SK-N-SH (cell line): ENCODE results near the gene MTA2. TPM values are rescaled to one million over a fixed set of nuclear protein-coding genes. Genes with fewer than 3 reads are reported as not detected.
A peak's percentile ranks its signal among the peaks of the same experiment; 100 is the strongest.

Experiments
- CTCF ChIA-PET: fragments of 300-600, 350-600 bp; formaldehyde crosslinking; extraction: SDS; loops from one replicate; lab custom pipeline; 2021; lab: Yijun Ruan, JAX
- POLR2A ChIA-PET: fragments of 350-600 bp; sonication (Branson Sonifier 250); formaldehyde crosslinking; extraction: SDS; loops from one replicate; lab custom pipeline; 2020; ENCODE audit warnings: antibody characterized with exemption, inconsistent platforms; lab: Yijun Ruan, JAX
- DNase-seq: peaks from one replicate; pipeline ENCODE4 v3.0.0; 2012
- H2AFZ ChIP-seq: fragments of 200-600 bp; sonication (generic); 2 replicates; pipeline ENCODE4 v1.8.1; 2016; ENCODE audit warnings: antibody characterized with exemption, mild to moderate bottlenecking, low read depth
- H3F3A ChIP-seq: fragments of 200-600 bp; sonication (generic); replicated peaks from 2 replicates; pipeline ENCODE3; 2016; ENCODE audit warnings: antibody characterized with exemption, mild to moderate bottlenecking; ENCODE audit not compliant: insufficient read depth
- H3K27ac ChIP-seq, 2 experiments: fragments of 200-500 bp in 1 of 2; fragments of 200-600 bp in 1 of 2; sonication (Bioruptor generic) in 1 of 2; sonication (generic), shearing (Covaris generic) in 1 of 2; 2 replicates each; pipeline versions ENCODE4 v1.5.1 to v1.6.1; 2014 to 2016; ENCODE audit warnings: low read depth in 2 of 2, inconsistent platforms in 1 of 2, low read length in 1 of 2, mild to moderate bottlenecking in 1 of 2, mixed read lengths in 1 of 2
- H3K27me3 ChIP-seq: fragments of 200-600 bp; sonication (generic), shearing (Covaris generic); 2 replicates; pipeline ENCODE4 v1.6.1; 2016; ENCODE audit warnings: mixed run types; ENCODE audit not compliant: insufficient read depth
- H3K36me3 ChIP-seq, 2 experiments: fragments of 200-500 bp in 1 of 2; fragments of 200-600 bp in 1 of 2; sonication (Bioruptor generic) in 1 of 2; sonication (generic) in 1 of 2; replicated peaks in 1 of 2; 2 replicates each; pipeline versions ENCODE3 to v1.5.1; 2014 to 2016; ENCODE audit warnings: low read length in 1 of 2, mild to moderate bottlenecking in 1 of 2; ENCODE audit not compliant: insufficient read depth in 2 of 2, control insufficient read depth in 1 of 2
- H3K4me1 ChIP-seq, 2 experiments: fragments of 200-500 bp in 1 of 2; fragments of 200-600 bp in 1 of 2; sonication (Bioruptor generic) in 1 of 2; sonication (generic), shearing (Covaris generic) in 1 of 2; 2 replicates each; pipeline versions ENCODE4 v1.5.1 to v1.6.1; 2014 to 2016; ENCODE audit warnings: low read depth in 1 of 2, low read length in 1 of 2, mixed run types in 1 of 2; ENCODE audit not compliant: insufficient read depth in 2 of 2, control insufficient read depth in 1 of 2
- H3K4me2 ChIP-seq: fragments of 200-600 bp; sonication (generic), shearing (Covaris generic); 2 replicates; pipeline ENCODE4 v1.6.1; 2017; ENCODE audit warnings: mixed run types
- H3K4me3 ChIP-seq, 2 experiments: fragments of 200-500 bp in 1 of 2; fragments of 200-600 bp in 1 of 2; sonication (Bioruptor generic) in 1 of 2; sonication (generic), shearing (Covaris generic) in 1 of 2; 2 replicates each; pipeline versions ENCODE4 v1.5.1 to v1.8.1; 2014 to 2016; ENCODE audit warnings: low read depth in 2 of 2, inconsistent platforms in 1 of 2, low read length in 1 of 2, mild to moderate bottlenecking in 1 of 2, mixed read lengths in 1 of 2, moderate library complexity in 1 of 2
- H3K79me2 ChIP-seq: fragments of 200-600 bp; sonication (generic); 2 replicates; pipeline ENCODE4 v1.8.1; 2017; ENCODE audit warnings: mild to moderate bottlenecking; ENCODE audit not compliant: insufficient read depth
- H3K9ac ChIP-seq: fragments of 200-600 bp; sonication (generic); 2 replicates; pipeline ENCODE4 v1.6.1; 2017; ENCODE audit warnings: mixed run types
- H3K9me2 ChIP-seq: fragments of 200-600 bp; sonication (generic); 2 replicates; pipeline ENCODE4 v1.6.1; 2017; ENCODE audit warnings: mixed run types
- H3K9me3 ChIP-seq: fragments of 200-600 bp; sonication (generic); 2 replicates; pipeline ENCODE4 v1.6.1; 2017; ENCODE audit warnings: mixed run types, mild to moderate bottlenecking, moderate library complexity
- H4K20me1 ChIP-seq: fragments of 200-600 bp; sonication (generic); 2 replicates; pipeline ENCODE4 v1.6.1; 2017; ENCODE audit warnings: mild to moderate bottlenecking, mixed run types; ENCODE audit not compliant: insufficient read depth
- ELF1 ChIP-seq: IDR thresholded peaks from 2 replicates; pipeline ENCODE4 v1.4.0; 2012
- EZH2phosphoT487 ChIP-seq: fragments of 200-600 bp; sonication (generic); IDR thresholded peaks from 2 replicates; pipeline ENCODE4 v1.6.1; 2017; ENCODE audit warnings: low read depth, mixed run types, mild to moderate bottlenecking, antibody characterized with exemption, moderate library complexity, borderline replicate concordance
- FOSL2 ChIP-seq: IDR thresholded peaks from 2 replicates; pipeline ENCODE4 v1.4.0; 2012; ENCODE audit warnings: low read depth, mild to moderate bottlenecking, moderate library complexity, borderline replicate concordance
- FOXJ3 ChIP-seq: sonication (generic); formaldehyde crosslinking; IDR thresholded peaks from 2 replicates; pipeline ENCODE4 v1.5.1; 2020; ENCODE audit warnings: mild to moderate bottlenecking, missing genetic modification reagents
- FOXM1 ChIP-seq: IDR thresholded peaks from 2 replicates; pipeline ENCODE4 v1.4.0; 2012; ENCODE audit warnings: low read depth, mild to moderate bottlenecking
- GATA2 ChIP-seq: sonication (generic); formaldehyde crosslinking; IDR thresholded peaks from 2 replicates; pipeline ENCODE4 v1.5.0; 2020; ENCODE audit warnings: mild to moderate bottlenecking, missing genetic modification reagents
- JUND ChIP-seq: IDR thresholded peaks from 2 replicates; pipeline ENCODE4 v1.4.0; 2012
- MEF2A ChIP-seq: IDR thresholded peaks from 2 replicates; pipeline ENCODE4 v1.4.0; 2012; ENCODE audit warnings: low read depth, borderline replicate concordance
- MXI1 ChIP-seq: IDR thresholded peaks from 2 replicates; pipeline ENCODE4 v1.6.1; 2012; ENCODE audit warnings: mild to moderate bottlenecking, low read depth, low read length, improper control_type of control experiment
- NFIC ChIP-seq: IDR thresholded peaks from 2 replicates; pipeline ENCODE4 v1.4.0; 2012; ENCODE audit warnings: borderline replicate concordance
- NRF1 ChIP-seq: IDR thresholded peaks from 2 replicates; pipeline ENCODE4 v1.6.1; 2012; ENCODE audit warnings: low read depth, mild to moderate bottlenecking, low read length
- RAD21 ChIP-seq: IDR thresholded peaks from 2 replicates; pipeline ENCODE4 v1.6.1; 2012; ENCODE audit warnings: mild to moderate bottlenecking, low read length
- RCOR1 ChIP-seq: fragments of 150-350 bp; IDR thresholded peaks from 2 replicates; pipeline ENCODE4 v1.6.1; 2017; ENCODE audit warnings: antibody characterized with exemption, low read length
- RFX5 ChIP-seq: IDR thresholded peaks from 2 replicates; pipeline ENCODE4 v1.6.1; 2012; ENCODE audit warnings: mild to moderate bottlenecking, improper control_type of control experiment, low read length
- TAF1 ChIP-seq: IDR thresholded peaks from 2 replicates; pipeline ENCODE4 v1.6.1; 2012; ENCODE audit warnings: low read depth, mild to moderate bottlenecking, low read length, moderate library complexity, borderline replicate concordance
- TCF12 ChIP-seq: IDR thresholded peaks from 2 replicates; pipeline ENCODE4 v1.4.0; 2012
- TEAD4 ChIP-seq: IDR thresholded peaks from 2 replicates; pipeline ENCODE4 v1.4.0; 2012; ENCODE audit warnings: mild to moderate bottlenecking, borderline replicate concordance; ENCODE audit not compliant: insufficient read depth
- YY1 ChIP-seq: IDR thresholded peaks from 2 replicates; pipeline ENCODE4 v1.4.0; 2012; ENCODE audit warnings: low read depth, mild to moderate bottlenecking
- WGBS: methylation state at CpG from one replicate; pipeline ENCODE4 v1.1.6; 2017; ENCODE audit warnings: low lambda C conversion rate; 5-methylcytosine and 5-hydroxymethylcytosine counted together
- polyA plus RNA-seq, 3 experiments: library from polyadenylated mRNA; depleted of rRNA; stranded (reverse); fragments of >200 nt; gene quantifications; 2 replicates each; pipeline ENCODE4 v1.2.3, GENCODE V29; 2012
- TF ChIP-seq, protein P1 (sequence below): fragments of 150-350 bp; IDR thresholded peaks from 2 replicates; pipeline ENCODE4 v1.6.1; 2016; ENCODE audit warnings: mild to moderate bottlenecking, low read depth, low read length
- TF ChIP-seq, protein P2 (sequence below): fragments of 150-350 bp; IDR thresholded peaks from 2 replicates; pipeline ENCODE4 v1.6.1; 2017; ENCODE audit warnings: antibody characterized with exemption, low read length, low read depth, borderline replicate concordance
- TF ChIP-seq, protein P3 (sequence below): IDR thresholded peaks from 2 replicates; pipeline ENCODE4 v1.4.0; 2012; ENCODE audit warnings: low read depth

MTA2 gene
- polyA plus RNA-seq, 1 of the 3 experiments (the other 2 are of a cell fraction), result 18.4 TPM

DNA sequence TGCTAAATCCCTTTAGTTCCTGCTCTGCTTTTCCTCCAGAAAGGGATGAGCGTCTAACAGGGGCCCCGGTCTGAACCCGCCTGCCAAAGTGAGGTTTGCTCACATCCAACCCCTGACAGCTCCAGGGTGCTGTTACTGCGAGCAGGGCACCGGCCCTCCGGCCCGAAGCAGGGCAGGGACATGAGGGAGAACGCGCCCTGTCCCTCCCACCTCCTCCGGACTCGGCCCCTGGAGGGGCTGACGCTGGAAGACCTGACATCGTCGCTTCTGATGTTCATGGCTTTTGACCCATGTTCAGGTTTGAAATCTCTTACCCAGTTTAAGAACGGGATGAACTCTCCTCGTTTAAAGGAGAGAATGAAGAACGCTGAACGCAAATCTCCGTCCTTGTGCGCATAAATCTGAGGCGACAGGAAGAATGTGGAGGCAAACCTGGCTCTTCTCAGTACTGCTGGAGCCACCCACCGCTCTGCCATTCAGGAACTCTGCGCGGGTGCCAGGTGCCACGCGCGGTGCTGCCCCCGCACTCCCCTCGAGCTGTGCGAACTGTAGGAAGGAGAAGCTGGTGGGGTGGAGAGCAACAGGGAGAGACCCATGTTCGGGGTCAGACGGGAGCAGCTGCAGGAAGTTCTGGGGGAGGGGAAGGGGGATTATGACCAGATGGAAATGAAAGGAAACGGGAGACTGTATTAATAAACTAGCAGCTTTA is 27.1 kb downstream of the MTA2 start:
- Histone ChIP-seq H2AFZ (peak overlapping the region; percentile 61), H3K4me1 (peaks cover 19 to 28% of the 10 kb centered on the region in 2 experiments; a peak in 3 of 4 replicates), H3K27me3 (no peaks in the 10 kb centered on the region)
- no peak for TF ChIP-seq GATA2
- TF ChIP-seq, all 33 proteins: peak for 0
- Histone ChIP-seq H3K9ac (peak overlapping the region; percentile 82), H3K4me2 (peak overlapping the region; percentile 80), H3K9me2 (no peaks in the 10 kb centered on the region), H3K9me3 (no peaks in the 10 kb centered on the region), H3K79me2 (peaks cover 60% of the 10 kb centered on the region), H3K27ac (peak overlapping the region; percentile 83 to 87), H3K4me3 (peak overlapping the region; percentile 52 to 63), H4K20me1 (peaks cover 27% of the 10 kb centered on the region), H3F3A (peaks cover 13% of the 10 kb centered on the region), H3K36me3 (peaks cover 34 to 57% of the 10 kb centered on the region in 2 experiments)
- CTCF ChIA-PET, result interaction anchor here (0.7 to 3.2 kb wide), 7 partner anchors 13 to 180 kb away, joined by 3 to 14 read pairs (median 3); partner anchors contain the start of gene TUT1
- peak; percentile 67 for DNase-seq
- 38% methylated on average over 25 of the region's 33 CpGs for WGBS
- POLR2A ChIA-PET, result interaction anchor here (0.6 to 2.0 kb wide), 25 partner anchors 9 to 759 kb away, joined by 3 to 47 read pairs (median 4); partner anchors contain the start of genes AHNAK, B3GAT3, C11orf98 and CSKMT

DNA sequence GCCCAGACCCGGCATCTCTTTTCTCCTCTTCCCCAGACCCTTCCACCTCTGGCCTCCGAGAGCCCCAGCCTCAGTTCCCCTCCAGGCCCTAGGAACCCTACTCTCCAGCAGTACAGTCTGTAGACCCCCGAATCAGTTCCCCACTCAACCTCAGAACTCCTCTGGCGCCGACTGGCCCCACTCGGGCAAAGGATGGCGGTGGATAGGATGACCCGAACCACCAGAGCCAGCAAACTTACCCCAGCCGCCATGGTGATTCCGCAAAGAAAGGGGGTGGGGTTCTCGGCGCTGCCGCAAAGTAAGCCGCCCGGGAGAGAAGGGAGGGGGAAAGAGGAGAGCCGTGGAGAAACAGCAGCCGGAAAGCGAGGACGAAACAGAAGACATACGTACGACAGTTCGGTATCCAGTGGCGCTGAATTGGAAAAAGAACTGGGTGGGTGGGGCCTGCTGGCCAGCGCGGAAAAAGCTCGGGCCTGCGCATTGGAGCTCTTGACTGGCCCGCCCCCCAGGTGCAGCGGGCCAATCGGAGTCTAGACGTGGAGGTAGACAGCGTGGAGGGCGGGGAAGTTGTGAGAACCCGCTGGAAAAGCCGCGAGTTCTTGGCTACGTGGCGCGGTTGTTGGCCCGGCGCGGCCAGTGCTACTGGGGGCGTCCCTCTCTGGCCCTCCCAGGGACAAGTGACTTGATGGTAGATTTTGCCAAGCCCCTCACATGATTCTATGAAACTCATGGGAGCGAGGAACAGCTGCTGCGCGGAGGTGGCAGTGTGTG is 27.9 kb downstream of the MTA2 start, which contains the start of gene EEF1G:
Gene EEF1G, minus strand, starts transcription at position 300 of the 771 bp plus-strand sequence. Its CDS starts 49 bp downstream, at position 251.
- H3K9me2 ChIP-seq, result no peaks in the 10 kb centered on the region
- under 1% methylated on average over 40 of the region's 46 CpGs for WGBS
- TF ChIP-seq NFIC (no peak; the same call in 1 of the 2 replicates), FOXJ3 (no peak), MXI1 (peak; percentile 64), TEAD4 (no peak), FOXM1 (no peak), TAF1 (peak; percentile 100), JUND (0 out of 2 replicates have a peak, but pooled peaks have one; percentile 4), EZH2phosphoT487 (no peak), NRF1 (peak; percentile 96), RAD21 (no peak), RCOR1 (no peak), GATA2 (no peak), ELF1 (no peak; the same call in 1 of the 2 replicates), YY1 (peak; percentile 91), TCF12 (peak; percentile 31; the same call in 1 of the 2 replicates), RFX5 (no peak), MEF2A (no peak), FOSL2 (no peak)
- TF ChIP-seq, protein P1, sequence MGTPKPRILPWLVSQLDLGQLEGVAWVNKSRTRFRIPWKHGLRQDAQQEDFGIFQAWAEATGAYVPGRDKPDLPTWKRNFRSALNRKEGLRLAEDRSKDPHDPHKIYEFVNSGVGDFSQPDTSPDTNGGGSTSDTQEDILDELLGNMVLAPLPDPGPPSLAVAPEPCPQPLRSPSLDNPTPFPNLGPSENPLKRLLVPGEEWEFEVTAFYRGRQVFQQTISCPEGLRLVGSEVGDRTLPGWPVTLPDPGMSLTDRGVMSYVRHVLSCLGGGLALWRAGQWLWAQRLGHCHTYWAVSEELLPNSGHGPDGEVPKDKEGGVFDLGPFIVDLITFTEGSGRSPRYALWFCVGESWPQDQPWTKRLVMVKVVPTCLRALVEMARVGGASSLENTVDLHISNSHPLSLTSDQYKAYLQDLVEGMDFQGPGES, result no peak
- TF ChIP-seq, protein P2, sequence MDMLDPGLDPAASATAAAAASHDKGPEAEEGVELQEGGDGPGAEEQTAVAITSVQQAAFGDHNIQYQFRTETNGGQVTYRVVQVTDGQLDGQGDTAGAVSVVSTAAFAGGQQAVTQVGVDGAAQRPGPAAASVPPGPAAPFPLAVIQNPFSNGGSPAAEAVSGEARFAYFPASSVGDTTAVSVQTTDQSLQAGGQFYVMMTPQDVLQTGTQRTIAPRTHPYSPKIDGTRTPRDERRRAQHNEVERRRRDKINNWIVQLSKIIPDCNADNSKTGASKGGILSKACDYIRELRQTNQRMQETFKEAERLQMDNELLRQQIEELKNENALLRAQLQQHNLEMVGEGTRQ, result no peak
- TF ChIP-seq, protein P3, sequence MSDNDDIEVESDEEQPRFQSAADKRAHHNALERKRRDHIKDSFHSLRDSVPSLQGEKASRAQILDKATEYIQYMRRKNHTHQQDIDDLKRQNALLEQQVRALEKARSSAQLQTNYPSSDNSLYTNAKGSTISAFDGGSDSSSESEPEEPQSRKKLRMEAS, result peak; percentile 21; the same call in 1 of the 2 replicates

More for the DNA sequence above, 27.9 kb downstream of the MTA2 start, which contains the start of gene EEF1G:
- H2AFZ ChIP-seq, result peak within 1 kb of the TSS; percentile 61
- H3K36me3 ChIP-seq, result peaks cover 40 to 55% of the 10 kb centered on the region in 2 experiments
- peaks cover 19 to 28% of the 10 kb centered on the region in 2 experiments; a peak in 3 of 4 replicates for H3K4me1 ChIP-seq
- CTCF ChIA-PET, result interaction anchor here (0.7 to 3.2 kb wide), 6 partner anchors 13 to 298 kb away, joined by 3 to 14 read pairs (median 4); partner anchors contain the start of gene TUT1
- H3K4me2 ChIP-seq, result peak within 1 kb of the TSS; percentile 95
- peak; percentile 99 for DNase-seq
- H3K4me3 ChIP-seq, result peak within 1 kb of the TSS; percentile 83 to 93
- peaks cover 33% of the 10 kb centered on the region for H4K20me1 ChIP-seq
- H3K27ac ChIP-seq, result peak within 1 kb of the TSS; percentile 83 to 87
- H3K79me2 ChIP-seq, result peaks cover 67% of the 10 kb centered on the region
- H3K27me3 ChIP-seq, result no peaks in the 10 kb centered on the region
- POLR2A ChIA-PET, result interaction anchor here (0.6 to 2.0 kb wide), 27 partner anchors 8 to 758 kb away, joined by 3 to 47 read pairs (median 4); partner anchors contain the start of genes AHNAK, B3GAT3, C11orf98 and CSKMT
- H3F3A ChIP-seq, result peaks cover 18% of the 10 kb centered on the region
- peak within 1 kb of the TSS; percentile 88 for H3K9ac ChIP-seq
- H3K9me3 ChIP-seq, result no peaks in the 10 kb centered on the region
